ENCODE results near the gene ANXA2.
A peak's percentile ranks its signal among the peaks of the same experiment; 100 is the strongest.
"Not testable (repeated sequence)": the region's sequence is repeated elsewhere in the genome, so short reads cannot be mapped to it uniquely, and the experiment has no call there.

The ANXA2 gene

GRCh38 chr15:60410350-60410749 lies 12.6 kb upstream of the ANXA2 start:
- not testable (repeated sequence) for DNase-seq (ENCODE audit: low spot score)

DNA sequence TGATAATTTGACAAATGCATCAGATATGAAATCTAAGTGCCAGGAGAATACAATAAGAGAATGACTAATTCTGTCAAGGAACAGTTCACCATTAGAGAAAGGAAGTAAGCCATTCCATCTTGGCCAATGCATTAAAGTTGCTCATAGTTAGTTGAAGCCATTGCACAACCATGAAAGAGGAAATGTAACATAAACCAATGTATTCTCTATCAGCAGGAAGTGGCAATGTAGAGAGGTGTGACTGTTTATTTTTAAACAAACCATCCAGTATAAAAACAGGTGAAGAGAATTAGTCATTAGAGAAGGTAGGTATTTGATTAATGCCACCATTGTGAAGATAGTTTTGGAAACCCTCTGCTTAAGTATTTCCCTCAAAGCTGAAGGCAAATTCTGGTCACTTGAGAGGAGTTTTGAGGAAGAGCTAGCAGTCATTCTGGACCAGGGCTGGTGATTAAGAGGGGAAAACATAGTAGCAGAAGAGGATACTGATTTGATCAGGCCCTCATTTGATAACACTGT lies 10.7 kb upstream of the ANXA2 start:
- no peak for DNase-seq (ENCODE audit: low spot score)

GRCh38 chr15:60407415-60407805 lies 9.6 kb upstream of the ANXA2 start:
- no peak for DNase-seq (ENCODE audit: low spot score)

DNA sequence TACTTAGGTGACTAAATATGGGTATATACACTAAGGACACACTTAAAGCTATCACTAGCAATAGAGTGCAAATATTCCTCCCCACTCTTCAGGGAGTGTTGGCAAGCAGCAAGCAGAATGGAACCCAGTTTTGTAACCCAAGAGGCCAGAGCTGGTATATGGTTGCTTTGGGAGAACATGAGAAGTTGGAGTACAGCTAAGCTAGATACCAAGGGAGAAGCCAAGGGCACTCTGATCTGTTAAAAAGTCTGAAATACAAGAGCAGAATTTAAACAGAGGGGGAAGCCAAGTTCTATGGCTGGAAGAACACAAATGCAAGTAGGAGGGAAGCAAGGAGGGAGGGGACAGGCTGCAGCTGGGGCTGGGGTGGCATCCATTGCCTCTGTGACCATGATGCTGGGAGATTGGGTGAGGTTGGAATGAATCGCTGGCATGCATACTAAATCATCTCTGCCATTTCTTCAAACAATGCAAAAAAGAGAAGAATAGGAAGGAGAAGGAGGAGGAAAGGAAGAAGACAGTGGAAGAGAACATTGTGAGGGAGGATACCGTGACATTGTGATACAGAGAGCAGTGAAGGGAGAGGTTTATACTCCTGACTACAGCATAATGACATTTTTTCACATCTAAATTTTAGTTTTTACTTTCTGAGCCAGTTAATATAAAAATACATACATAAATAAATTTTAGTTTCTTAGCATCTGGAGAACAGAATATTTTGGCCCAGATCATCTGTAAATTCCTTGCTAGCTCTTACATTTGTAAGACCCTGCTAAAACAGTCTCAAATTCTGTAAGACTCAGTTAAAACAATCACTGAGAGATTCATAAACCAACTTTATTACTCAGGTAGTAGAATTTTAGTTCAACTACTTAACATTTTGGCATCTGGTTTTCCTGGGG lies 9.0 kb upstream of the ANXA2 start:
- no peak for DNase-seq (ENCODE audit: low spot score)

DNA sequence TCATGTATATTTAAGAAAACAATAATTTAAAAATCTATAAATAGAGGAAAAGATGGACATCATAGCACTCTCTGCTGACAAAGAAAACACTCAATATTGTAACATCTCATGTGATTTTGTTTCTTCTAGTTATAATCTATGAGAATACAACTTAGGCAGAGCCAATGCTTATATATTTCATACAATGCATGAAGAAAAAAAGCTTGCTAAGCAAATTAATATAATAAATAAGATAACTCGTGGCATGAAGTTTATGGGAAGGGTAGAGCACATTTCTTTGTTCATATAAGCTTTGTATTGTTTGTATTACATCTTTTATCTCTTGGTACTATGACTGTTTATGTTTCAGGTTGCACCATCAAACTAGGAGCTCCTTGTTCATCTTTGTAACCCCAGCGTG lies 7.6 kb upstream of the ANXA2 start:
- DNase-seq (ENCODE audit: low spot score): no peak

- not testable (repeated sequence) for DNase-seq (ENCODE audit: low spot score)
Observed at GRCh38 chr15:60404351-60404750, 6.6 kb upstream of the ANXA2 start.

GRCh38 chr15:60400944-60401343 lies 3.2 kb upstream of the ANXA2 start:
- DNase-seq (ENCODE audit: low spot score): no peak

GRCh38 chr15:60399931-60400330 lies 2.1 kb upstream of the ANXA2 start:
- DNase-seq (ENCODE audit: low spot score): no peak

DNA sequence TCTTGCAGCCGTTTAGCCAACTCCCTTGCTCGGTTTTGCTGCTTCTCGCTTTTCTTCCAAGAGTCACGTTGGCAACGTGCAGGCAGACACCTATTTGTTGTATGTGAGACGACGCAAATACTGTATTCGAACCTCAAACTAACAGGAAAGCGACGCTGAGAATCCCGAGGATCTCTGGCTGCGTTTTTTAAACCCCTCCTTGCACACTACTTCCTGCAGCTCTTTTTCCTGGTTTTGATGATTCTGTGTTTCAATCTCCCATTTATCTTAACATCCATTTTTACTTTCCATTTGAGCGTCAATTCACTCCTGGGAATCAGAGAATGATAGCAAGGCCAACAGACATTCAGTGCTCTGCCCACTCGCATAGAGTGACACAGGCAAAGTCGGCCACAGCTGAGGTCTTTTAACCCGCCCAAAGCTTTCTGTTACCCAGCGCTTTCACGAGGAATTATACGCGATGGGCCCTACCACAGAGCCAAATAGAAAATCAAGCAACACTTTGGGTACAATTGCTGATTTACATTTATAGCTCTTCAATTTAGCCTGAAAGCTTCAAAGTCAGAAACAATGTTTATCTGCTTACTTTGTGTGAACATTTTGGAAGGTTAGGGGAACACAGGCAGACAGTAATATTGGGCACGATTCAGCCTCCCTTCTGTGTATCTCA lies 1.6 kb upstream of the ANXA2 start:
- DNase-seq (ENCODE audit: low spot score): no peak

DNA sequence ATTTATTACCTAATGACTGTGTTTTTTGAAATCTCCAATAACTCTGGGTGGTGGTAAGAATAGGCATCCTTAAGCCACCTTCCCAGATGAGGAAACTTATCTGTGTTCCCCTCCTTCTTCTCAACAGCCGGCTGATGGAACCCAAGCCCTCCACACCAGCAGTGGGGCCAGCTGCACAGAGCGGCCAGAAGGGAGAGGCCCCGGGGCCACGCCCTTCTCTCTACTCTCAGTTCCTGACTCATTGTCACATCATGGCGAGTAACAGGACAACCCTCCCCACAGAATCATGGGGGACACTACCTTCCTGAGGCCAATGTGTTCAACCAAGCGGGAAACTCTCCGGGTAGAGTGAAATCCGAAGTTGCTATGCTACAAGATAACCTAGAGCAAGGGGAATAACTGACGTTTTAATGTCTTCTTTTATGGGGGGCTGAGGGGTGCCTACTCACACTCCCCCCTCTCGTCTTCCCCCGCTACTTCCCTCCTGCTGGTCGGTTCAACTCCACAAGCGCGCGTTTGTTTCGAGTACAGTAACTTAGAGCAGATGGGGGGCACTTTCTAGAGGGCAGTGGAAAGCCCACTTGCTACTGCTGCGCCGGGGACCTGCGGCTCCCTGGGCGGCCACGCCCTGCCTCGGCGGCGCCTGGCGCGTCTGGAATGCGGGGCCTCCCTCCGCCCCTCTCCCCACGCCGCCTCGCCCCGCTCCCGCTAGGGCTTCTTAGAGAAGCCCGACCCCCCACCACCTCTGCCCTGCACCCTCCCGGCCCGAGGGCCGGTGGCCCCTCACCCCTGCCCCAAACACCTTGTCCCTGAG lies 621 bp downstream of the ANXA2 start:
- peak; percentile 86 for DNase-seq (ENCODE audit: low spot score)

DNA sequence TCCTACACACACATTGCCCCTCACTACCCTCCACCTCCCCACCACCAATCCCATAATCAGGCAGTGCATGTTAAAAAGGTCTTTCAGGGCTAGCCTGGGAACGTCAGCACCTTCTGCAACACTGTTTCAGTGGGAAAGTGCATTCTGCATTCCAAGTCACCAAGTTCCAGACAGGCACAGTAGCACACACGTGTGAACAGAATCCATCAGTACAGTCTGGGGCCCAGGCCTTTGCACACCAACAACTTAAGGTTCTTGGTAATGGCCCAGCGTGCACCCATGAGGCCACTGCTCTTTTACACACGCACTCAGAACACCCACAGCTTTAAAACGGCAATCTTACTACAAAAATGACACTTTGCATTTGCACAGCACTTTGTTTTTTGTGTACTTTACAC lies 1.2 kb downstream of the ANXA2 start:
- no peak for DNase-seq (ENCODE audit: low spot score)

DNA sequence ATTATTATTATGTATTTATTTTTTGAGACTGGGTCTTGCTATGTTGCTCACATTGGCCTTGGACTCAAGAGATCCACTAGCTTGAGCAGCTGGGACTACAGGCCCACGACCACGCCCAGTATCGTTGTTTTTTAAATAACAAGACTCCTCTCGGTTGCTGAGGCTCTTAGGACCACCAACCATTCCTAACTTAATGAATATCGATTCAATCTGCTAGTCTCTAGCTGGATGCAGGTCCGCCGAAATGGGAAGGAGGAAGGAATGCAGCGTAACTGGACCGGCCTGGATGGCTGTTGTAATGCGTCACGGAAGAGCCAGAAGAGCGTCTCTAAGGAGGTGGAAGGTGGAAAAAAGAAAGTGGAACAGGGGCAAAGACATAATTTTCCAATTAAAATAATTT lies 1.7 kb downstream of the ANXA2 start:
- DNase-seq (ENCODE audit: low spot score): no peak

DNA sequence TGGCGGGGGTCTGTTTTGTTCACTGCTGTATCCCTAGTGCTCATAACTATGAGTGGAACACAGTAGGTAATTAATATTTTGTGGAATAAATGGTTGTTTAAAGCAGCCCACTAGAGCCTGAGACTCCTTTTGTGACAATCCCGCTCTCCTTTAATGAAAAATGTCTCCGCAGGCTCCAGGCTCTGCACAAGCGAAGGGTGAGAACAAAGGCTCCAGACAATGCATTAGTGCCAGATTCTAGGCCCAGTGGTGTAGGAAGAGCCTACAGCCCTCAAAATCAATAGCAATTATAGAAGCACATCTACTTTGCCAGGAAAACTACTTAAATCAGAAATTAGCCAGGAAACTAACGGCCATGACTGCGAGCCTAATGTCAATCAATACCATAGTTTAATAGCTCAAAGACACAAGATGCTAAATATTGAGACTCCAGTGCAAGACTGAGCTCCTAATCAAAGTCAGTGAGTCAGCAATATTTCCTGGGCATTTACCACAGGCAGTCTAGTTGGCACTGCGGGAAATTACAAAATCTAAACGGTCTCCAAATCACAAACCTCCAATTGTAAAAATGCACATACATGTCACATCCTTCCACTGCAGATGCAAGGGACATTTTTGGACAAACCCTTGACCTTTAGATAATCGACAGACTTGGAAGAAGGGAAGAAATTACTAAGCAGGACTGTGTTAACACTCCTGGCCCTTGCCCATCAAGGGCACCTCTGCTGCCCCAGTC lies 2.3 kb downstream of the ANXA2 start:
- no peak for DNase-seq (ENCODE audit: low spot score)

DNA sequence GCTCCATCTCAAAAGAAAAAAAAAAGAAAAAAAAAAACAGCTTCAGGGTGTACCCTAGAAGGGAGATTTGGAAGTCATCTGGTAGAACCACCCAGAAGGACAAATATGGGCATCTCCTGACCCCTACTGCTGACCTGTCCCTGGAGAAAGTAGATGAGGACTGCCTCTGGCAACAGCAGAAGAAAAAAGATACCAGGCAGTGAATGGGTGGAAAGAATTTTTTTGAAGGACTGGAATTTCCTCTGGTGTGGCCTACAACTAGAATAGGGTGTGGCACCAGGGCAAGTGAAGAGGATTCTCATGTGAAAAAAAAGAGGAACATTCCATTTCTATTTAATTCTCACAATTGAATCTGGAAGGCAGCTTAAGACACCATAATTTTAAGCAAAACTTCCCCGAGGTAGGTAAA lies 3.1 kb downstream of the ANXA2 start:
- DNase-seq (ENCODE audit: low spot score): no peak

DNA sequence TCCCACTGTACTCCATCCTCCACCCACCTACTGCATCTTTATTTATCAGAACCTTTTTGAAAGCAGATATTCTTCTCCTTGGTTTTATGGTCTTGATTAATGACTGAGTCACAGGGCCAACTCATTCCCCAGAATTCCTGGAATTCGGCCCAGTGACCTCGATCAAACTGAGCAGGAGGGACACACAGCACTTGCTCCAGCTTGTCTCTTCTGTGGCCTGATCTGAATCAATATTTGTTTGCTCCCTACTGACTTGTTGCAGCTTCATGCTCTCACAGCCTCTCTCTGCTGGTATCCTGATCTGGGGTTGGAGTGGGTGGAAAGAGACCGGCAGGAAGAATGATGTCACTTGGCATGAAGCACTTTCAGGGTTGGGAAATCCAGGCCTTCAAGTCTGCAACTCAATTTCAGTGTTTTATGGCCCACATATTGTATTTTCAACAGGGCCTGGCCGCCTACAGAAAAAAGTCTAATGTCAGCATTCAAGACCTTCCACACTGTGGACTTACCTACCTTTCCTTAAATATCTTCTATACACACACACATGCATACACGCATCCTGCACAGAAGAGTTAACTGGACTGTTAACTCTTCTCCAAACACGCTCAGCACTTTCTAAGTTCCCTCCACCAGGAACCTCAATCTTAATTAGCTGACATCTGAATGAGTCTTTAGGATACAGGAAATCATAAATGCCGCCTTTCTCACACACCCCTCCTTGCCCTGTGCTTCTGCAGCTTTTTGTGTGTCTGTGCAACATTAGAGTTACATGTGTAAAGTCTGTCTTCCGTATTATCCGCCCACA lies 4.6 kb downstream of the ANXA2 start:
- DNase-seq (ENCODE audit: low spot score): no peak

- DNase-seq (ENCODE audit: low spot score): no peak
Observed at GRCh38 chr15:60392601-60392985, 5.2 kb downstream of the ANXA2 start.

GRCh38 chr15:60391722-60392315 lies 6.0 kb downstream of the ANXA2 start:
- DNase-seq (ENCODE audit: low spot score): no peak

DNA sequence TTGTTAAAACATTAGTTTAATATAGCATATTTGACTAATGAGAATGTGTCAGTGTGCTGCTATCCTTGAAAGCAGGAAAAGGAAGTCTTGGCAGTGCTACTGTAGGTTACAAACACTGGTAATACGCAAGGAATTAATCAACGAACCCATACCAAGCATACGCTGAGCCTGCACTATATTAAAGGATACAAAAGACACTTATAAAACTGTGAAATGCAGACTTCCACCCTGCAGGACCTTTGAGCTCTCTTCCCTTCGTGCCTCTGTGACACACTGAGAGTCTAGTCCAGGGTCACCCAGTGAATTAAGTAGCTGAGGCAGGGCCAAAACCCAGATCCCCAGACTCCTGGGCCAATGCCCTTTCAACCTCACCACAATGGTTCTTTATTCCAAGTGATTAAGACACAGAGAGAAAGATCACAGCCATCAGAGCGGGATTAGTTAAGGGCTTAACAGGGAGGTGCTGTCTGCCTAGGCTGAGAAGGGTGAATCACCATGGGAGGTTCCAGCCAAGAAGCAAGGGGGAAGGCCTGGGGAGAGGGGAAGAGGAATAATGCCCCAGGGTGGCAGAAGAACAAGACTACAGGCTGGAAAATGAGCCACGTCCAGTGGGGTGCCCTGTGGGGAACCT lies 6.8 kb downstream of the ANXA2 start:
- peak; percentile 80 for DNase-seq (ENCODE audit: low spot score)

DNA sequence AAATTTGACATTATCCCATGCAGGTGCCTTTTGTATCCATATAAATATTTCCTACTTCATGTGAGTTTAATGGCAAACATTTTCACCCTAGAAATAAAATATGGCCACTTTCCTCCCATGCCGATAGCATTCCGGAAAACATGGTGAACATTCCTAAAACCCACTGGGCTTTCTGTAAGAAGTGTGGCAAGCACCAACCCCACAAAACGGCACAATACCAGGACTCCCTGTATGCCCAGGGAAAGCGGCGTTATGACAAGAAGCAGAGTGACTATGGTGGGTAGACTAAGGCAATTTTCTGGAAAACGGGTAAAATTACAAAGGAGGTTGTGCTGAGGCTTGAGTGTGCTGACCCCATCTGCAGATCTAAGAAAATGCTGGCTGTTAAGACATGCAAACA lies 7.6 kb downstream of the ANXA2 start:
- DNase-seq (ENCODE audit: low spot score): no peak
